ENCODE results near the gene ZBTB16.

DNA sequence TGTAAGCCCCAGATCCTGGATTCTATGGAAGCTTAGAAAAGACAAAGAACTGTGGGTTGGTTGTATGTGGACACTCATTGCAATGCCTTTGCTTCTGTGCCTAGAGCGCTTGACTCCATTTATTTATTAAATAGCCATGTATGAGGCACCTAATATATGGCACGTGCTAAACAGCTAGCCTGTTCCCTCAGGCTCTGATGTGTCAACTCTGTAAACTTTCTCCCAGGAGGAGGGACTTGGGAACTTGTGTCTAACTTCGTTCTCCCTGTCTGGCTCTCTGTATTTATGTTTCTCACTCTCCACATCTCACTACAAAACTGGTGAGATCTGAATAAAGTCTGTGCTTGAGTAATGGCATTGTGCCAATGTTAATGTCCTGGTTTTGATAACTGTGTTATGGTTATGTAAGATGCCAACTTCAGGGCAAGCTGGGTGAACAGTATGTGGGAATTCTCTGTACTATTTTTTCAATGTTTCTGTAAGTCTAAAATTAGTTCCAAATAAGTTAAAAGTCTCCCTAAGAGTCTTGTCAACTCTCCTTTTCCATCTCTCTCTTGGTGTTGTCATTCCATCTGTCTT lies 34.1 kb upstream of the ZBTB16 start:
- TF ChIP-seq POLR2A (IDR thresholded peaks at IDR 0.05; ENCODE audit: low read length) (no peak), GATA1 (IDR thresholded peaks at IDR 0.05; ENCODE audit: low read depth, low read length) (no peak)

Measured in erythroblast (primary cell).